ENCODE results near the gene SINHCAF. TPM values are rescaled to one million over a fixed set of nuclear protein-coding genes. Genes with fewer than 3 reads are reported as not detected.

Gene SINHCAF
- total RNA-seq, 1 experiment from 2014 or later = 47.5 TPM

DNA sequence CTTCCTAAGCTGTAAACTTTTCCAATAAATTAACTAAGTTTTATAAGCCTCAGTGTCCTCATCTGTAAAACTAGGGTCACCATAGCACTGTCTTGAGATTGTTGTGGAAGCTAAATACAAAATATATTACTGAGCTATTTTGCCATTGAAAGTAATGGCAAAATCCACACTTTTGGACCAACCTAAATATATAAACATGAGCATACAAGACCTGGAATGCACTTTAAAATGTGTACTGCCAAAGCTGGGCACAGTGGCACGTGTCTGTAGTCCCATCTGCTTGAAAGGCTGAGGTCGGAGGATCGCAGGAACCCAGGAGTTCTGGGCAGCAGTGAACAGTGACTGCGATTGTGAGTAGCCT lies 29.8 kb upstream of the SINHCAF start:
- peaks cover 9% of the 10 kb centered on the region for H3K4me1 ChIP-seq (replicated peaks)
- H3K27me3 ChIP-seq (replicated peaks) = no peaks in the 10 kb centered on the region
- H3K9me3 ChIP-seq (replicated peaks) = no peaks in the 10 kb centered on the region
- H3K27ac ChIP-seq = no peak overlapping the region
- DNase-seq (ENCODE audit: low read depth in 1 of 2, low spot score in 2 of 2) = no peak
- H3K4me3 ChIP-seq = no peak overlapping the region
- no peaks in the 10 kb centered on the region for H3K36me3 ChIP-seq

DNA sequence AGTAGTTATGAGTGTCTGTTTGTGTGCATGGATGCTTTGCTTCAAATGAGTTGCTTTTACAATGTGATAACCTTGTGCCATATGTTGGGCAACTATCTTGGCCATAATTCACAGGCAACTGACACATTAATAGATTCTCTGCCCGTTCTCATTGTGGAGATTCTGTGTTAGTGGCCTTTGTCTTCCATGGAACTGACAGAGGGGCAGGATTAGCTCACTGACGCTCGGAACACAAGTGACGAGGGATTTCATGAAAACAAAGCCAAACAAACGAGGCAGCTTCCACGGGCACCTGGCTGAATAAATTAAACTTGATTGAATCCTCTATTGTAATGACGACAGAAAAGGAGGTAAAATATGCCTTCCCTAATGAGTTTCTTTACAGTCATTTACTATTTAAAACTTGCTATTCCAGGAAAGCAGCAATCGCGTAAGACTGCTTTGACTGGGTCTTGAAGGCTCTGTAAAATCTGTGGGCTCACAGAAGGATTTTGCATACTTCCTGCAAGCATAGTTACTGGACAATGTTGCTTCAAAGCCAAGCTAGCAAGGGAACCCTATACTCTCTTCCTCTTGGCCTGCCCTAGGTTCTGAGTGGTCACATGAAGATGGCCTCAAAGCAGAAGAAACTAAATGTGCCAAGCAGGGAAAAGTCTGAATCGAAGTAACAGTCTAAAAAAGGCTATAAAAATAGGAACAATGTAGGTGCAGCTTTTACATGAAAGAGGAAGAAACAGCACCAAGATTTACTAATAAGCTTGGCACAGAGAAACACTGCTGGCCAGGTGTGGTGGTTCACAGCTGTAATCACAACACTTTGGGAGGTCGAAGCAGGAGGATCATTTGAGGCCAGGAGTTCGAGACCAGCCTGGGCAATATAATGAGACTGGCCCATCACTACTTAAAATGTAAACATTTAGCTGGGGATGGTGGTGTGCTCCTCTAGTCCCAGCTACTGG lies 28.1 kb upstream of the SINHCAF start:
- H3K4me3 ChIP-seq = no peak overlapping the region
- H3K27ac ChIP-seq = no peak overlapping the region
- no peaks in the 10 kb centered on the region for H3K27me3 ChIP-seq (replicated peaks)
- H3K36me3 ChIP-seq = no peaks in the 10 kb centered on the region
- peaks cover 9% of the 10 kb centered on the region for H3K4me1 ChIP-seq (replicated peaks)
- no peaks in the 10 kb centered on the region for H3K9me3 ChIP-seq (replicated peaks)
- DNase-seq (ENCODE audit: low read depth in 1 of 2, low spot score in 2 of 2) = no peak

DNA sequence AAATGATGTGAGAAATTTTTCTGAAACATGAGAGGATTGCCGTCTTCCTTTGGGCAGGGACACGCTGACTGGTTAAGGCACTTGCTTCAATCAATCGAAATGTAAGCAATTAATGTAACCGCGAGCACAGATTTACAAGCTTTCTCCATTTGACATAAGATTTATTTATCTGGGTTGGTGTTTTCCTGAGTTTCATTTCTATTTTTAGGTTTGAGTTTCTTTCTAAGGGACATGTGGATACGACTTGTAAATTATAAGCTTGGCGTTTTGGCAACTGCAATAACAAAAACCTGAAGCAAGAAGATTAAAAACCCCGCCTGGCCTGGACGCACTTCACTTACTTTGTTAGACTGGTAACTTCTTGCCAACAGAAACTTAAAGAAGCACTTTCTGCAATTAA lies 20.3 kb upstream of the SINHCAF start:
- Histone ChIP-seq H3K27me3 (replicated peaks) (no peaks in the 10 kb centered on the region), H3K4me1 (replicated peaks) (no peaks in the 10 kb centered on the region), H3K36me3 (no peaks in the 10 kb centered on the region), H3K4me3 (no peak overlapping the region), H3K9me3 (replicated peaks) (no peaks in the 10 kb centered on the region), H3K27ac (no peak overlapping the region)
- DNase-seq (ENCODE audit: low read depth in 1 of 2, low spot score in 2 of 2) = no peak

DNA sequence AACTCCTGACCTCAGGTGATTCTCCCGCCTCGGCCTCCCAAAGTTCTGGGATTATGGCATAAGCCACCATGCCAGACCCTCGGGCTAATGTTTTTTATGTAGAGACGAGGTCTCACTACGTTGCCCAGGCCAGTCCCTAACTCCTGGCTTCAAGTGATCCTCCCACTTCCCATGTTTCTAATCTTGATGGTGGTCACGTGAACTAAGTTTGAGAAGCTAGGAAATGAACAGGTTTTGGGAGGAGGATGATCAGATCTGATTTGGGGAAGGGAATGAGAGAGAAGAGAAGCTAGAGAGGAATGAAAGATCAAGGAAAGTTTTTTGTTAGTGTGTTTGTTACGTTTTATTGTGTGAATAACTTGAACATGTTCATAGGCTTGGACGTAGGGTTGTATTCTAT lies 17.2 kb upstream of the SINHCAF start:
- no peak overlapping the region for H3K27ac ChIP-seq
- H3K36me3 ChIP-seq = no peaks in the 10 kb centered on the region
- no peaks in the 10 kb centered on the region for H3K9me3 ChIP-seq (replicated peaks)
- no peaks in the 10 kb centered on the region for H3K27me3 ChIP-seq (replicated peaks)
- H3K4me3 ChIP-seq = no peak overlapping the region
- no peak for DNase-seq (ENCODE audit: low read depth in 1 of 2, low spot score in 2 of 2)
- H3K4me1 ChIP-seq (replicated peaks) = no peaks in the 10 kb centered on the region

DNA sequence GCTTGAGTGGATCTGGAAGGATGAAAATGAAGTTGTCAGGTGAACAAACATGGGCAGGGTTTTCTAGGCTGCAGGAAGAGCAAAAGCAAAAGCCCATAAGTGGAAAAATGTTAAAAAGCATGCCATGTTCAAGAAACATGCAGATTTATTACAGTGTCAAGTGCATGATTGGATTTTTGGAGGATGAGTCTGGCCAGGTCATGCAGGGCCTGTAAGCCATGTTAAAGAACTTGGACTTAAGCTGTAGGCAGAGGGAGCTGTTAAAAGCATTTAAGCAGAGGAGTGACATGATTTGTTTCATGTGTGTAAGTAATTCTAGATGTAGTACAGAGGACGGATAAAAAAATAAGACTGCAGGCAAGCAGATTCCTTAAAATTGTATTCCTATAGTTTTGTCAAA lies 16.3 kb upstream of the SINHCAF start:
- no peaks in the 10 kb centered on the region for H3K9me3 ChIP-seq (replicated peaks)
- no peaks in the 10 kb centered on the region for H3K36me3 ChIP-seq
- no peak overlapping the region for H3K4me3 ChIP-seq
- no peak for DNase-seq (ENCODE audit: low read depth in 1 of 2, low spot score in 2 of 2)
- no peaks in the 10 kb centered on the region for H3K27me3 ChIP-seq (replicated peaks)
- no peaks in the 10 kb centered on the region for H3K4me1 ChIP-seq (replicated peaks)
- H3K27ac ChIP-seq = no peak overlapping the region

DNA sequence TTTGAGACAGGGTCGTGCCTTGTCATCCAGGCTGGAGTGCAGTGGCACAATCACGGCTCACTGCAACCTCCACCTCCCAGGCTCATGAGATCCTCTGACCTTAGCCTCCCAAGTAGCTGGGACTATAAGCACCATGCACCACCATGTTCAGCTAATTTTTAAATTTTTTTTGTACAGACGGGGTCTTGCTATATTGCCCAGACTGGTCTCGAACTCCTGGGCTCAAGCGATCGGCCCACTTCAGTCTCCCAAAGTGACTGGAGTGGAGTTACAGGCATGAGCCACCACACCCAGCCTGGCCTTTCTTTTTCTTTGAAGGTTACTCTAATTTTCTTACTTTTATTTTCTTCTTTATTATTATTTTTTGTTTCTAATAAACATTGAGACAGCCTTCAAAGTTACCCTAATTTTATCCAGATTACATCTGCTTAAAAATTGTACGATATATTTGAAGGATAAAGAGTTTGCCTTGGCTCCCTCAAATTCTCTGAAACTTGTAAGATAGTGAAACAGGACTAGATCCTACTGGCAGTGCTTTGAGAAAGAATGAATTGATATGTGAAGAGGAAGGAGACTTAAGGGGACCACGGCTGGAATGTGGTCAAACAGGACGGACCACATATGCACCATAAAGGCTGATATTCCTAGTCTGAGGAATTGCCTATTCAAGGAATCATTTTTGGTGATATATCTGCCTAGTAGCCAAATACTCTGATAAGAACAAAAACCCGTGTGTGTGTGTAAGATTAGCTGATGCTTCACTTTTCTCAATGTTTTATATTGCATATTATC lies 14.1 kb upstream of the SINHCAF start:
- DNase-seq (ENCODE audit: low read depth in 1 of 2, low spot score in 2 of 2) = no peak
- Histone ChIP-seq H3K4me1 (replicated peaks) (no peaks in the 10 kb centered on the region), H3K36me3 (no peaks in the 10 kb centered on the region), H3K4me3 (no peak overlapping the region), H3K27ac (no peak overlapping the region), H3K27me3 (replicated peaks) (no peaks in the 10 kb centered on the region), H3K9me3 (replicated peaks) (no peaks in the 10 kb centered on the region)

DNA sequence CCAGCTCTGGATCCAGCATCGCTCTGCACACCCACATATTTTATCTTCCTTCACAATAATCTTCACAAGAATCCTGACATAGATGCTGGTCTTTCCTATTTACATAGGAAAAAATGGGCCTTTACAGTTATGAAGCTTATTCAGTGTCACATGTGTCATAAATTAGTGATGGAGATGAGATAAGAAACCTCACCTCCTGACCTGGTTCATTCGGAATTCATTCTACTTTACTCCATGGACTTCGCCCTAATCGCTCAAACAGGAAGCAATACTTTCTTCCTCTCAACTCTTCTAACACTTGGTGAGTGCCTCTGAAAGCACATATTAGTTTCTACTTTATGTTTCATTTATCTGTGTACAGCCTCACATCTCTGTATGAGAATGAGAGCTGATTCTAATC lies 12.0 kb upstream of the SINHCAF start:
- Histone ChIP-seq H3K27me3 (replicated peaks) (no peaks in the 10 kb centered on the region), H3K4me1 (replicated peaks) (no peaks in the 10 kb centered on the region), H3K4me3 (no peak overlapping the region), H3K27ac (no peak overlapping the region), H3K36me3 (no peaks in the 10 kb centered on the region), H3K9me3 (replicated peaks) (no peaks in the 10 kb centered on the region)
- no peak for DNase-seq (ENCODE audit: low read depth in 1 of 2, low spot score in 2 of 2)

DNA sequence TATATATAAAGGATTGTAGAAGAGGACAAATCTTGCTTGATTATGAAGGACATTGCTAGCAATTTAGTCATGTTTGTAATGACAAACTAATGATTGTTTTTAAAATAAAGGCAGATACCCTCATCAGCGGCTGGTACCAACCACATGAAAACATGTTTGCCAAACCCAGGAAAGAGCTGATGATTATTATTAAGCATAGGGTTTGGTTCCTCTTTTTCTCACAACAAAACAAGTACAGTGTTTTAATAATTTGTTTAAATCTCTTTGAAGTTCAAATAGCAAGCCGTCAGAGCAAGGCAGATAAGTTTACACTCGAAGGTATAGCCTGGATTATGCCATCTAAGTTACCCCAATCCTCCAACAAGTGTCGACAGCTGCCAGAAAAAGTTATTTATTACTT lies 5.3 kb upstream of the SINHCAF start:
- Histone ChIP-seq H3K9me3 (replicated peaks) (no peaks in the 10 kb centered on the region), H3K4me1 (replicated peaks) (no peaks in the 10 kb centered on the region), H3K27ac (no peak overlapping the region), H3K36me3 (no peaks in the 10 kb centered on the region), H3K4me3 (no peak overlapping the region), H3K27me3 (replicated peaks) (peaks cover 24% of the 10 kb centered on the region)
- no peak for DNase-seq (ENCODE audit: low read depth in 1 of 2, low spot score in 2 of 2)

DNA sequence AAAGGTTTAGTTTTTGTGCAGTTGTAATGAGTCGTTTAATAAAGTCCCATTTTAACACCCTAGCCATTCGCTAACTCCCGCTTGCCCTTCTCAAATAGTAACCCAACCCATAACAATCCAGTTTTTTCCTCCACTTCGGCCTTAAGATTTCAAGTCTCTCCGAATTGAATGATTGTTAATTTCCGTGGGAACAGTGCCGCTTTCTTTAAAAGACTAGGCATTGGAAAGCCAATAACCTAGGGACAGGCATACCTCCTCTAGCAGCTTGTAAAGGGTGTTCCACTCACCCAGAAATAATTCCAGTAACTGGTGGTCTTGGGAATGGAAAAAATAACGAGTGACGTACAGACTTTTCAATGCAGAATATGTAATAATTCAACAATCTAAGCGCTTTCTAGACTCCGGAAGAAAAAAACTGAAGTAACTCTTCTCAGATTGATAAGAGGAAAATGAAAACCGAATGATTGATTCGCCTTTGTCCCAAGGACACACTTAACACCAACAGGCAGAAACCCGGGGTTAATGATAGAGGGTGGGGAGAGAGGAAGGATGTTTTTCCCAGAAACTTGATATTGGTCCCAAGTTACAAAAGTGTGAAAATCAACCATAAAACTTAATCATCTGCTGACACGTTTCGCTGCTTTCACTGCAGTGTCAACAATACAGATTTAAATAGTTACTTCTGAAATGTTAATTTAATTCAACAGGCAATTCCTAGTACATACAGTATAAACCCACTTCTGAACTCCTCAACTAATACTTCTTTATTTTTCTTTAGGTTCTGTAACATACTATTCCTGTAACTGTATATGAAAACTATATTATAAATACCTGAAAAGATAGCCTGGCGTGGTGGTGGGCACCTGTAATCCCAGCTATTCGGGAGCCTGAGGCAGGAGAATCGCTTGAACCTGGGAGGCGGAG lies 1.0 kb upstream of the SINHCAF start:
- Histone ChIP-seq H3K27me3 (replicated peaks) (peaks cover 16% of the 10 kb centered on the region), H3K36me3 (peaks cover 7% of the 10 kb centered on the region), H3K4me1 (replicated peaks) (peaks cover 17% of the 10 kb centered on the region), H3K9me3 (replicated peaks) (no peaks in the 10 kb centered on the region), H3K27ac (no peak overlapping the region), H3K4me3 (no peak overlapping the region)
- DNase-seq (ENCODE audit: low read depth in 1 of 2, low spot score in 2 of 2) = no peak

DNA sequence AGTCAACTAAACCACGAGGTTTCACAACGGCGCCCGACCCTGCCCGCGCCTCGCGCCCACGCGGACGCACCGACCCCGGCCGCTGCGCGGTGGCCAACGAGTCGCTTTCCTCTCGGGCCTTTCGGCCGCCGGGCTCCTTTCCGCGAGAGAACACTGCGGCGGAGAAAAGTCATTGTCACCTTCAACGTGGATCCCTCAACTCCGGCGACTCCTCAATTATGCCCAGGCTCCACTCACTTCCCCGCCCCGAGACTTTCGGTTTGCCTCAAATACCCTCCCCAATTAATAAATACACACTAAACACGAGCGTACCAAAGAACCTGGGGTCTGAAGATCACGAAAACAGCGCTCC lies 450 bp downstream of the SINHCAF start:
- no peak for DNase-seq (ENCODE audit: low read depth in 1 of 2, low spot score in 2 of 2)
- Histone ChIP-seq H3K4me3 (peak overlapping the region; percentile 76), H3K27ac (no peak overlapping the region; the same call in 1 of the 2 replicates), H3K9me3 (replicated peaks) (no peaks in the 10 kb centered on the region), H3K27me3 (replicated peaks) (peaks cover 3% of the 10 kb centered on the region), H3K36me3 (peaks cover 7% of the 10 kb centered on the region), H3K4me1 (replicated peaks) (peaks cover 21% of the 10 kb centered on the region)

DNA sequence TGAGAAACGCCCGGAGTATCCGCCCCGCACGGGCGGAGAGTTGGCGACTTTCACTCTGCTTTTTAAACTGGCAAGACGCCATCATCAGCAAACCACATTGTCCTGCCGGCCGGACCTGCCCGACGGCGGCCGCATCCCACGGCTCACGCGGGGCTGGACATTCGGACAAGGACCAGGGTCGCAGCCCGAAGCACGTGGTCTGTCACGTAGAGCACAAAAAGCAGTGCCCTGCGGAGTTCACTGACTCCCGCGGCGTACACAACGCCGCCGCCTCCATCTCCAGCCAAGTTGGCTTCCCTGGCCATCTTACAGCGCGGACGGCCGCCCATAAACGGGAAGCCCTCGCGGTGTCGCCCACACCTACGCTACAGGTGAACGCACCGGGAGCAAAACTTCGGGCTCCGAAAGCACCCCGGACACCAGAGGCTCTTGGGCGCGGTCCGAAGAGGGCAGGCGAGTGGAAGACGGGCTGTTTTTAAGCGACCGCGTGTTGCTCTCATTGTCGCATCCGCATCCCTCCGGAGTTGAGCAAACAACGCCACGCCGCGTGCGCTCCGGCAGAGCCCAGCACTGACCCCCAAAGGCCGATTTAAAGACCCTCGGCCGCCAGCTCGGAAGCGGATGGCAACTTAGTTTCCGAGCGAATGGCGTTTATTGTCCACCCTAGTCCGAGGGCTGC lies 966 bp downstream of the SINHCAF start:
- peak overlapping the region; percentile 87 for H3K27ac ChIP-seq
- no peaks in the 10 kb centered on the region; the same call in 1 of the 2 replicates for H3K27me3 ChIP-seq (replicated peaks)
- peaks cover 21% of the 10 kb centered on the region for H3K4me1 ChIP-seq (replicated peaks)
- H3K36me3 ChIP-seq = peaks cover 7% of the 10 kb centered on the region
- H3K4me3 ChIP-seq = peak overlapping the region; percentile 76
- DNase-seq (ENCODE audit: low read depth in 1 of 2, low spot score in 2 of 2) = peak; percentile 55 to 73
- no peaks in the 10 kb centered on the region for H3K9me3 ChIP-seq (replicated peaks)

DNA sequence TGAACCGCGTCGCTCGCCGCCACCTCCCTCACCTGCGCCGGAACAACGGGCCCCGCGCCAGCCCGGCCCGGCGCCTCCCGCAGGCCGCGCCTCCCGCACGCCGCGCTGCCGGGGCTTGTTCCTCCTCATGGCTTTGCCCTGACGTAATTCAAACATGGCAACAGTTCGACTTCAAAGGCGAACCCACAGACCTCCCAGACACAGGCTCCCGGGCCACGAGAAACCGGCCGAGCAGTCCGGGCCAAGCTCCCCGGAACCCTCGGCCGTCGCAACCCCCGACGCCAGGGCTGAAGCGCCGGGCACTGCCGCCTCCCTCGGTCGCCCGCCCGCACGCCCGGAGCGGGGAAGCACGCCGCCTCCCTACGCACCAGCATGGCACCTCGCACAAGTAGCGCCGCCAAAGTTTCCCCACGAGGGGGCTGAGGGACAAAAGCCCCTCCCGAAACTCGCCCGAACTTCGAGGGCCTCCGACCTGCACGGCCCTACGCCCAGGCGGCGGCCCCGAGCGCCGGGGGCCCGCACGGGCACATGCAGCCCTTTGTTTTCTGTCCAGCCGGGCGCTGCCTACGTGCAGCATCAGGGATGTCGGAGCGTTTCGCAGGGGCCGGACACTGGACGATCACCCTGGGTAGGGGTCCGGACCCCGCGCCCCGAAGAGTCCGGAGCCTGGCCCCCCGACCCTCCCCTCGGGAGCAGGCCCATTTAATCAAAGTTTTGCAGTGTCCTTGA lies 1.7 kb downstream of the SINHCAF start:
- DNase-seq (ENCODE audit: low read depth in 1 of 2, low spot score in 2 of 2) = peak; percentile 71 to 84
- no peaks in the 10 kb centered on the region for H3K27me3 ChIP-seq (replicated peaks)
- H3K27ac ChIP-seq = peak overlapping the region; percentile 87
- H3K36me3 ChIP-seq = peaks cover 7% of the 10 kb centered on the region
- no peaks in the 10 kb centered on the region for H3K9me3 ChIP-seq (replicated peaks)
- peak overlapping the region; percentile 76 for H3K4me3 ChIP-seq
- peaks cover 21% of the 10 kb centered on the region for H3K4me1 ChIP-seq (replicated peaks)
